ENCODE measurements around the gene NDUFB6. TPM values are rescaled to one million over a fixed set of nuclear protein-coding genes. Genes with fewer than 3 reads are reported as not detected.
A peak's percentile ranks its signal among the peaks of the same experiment; 100 is the strongest.

NDUFB6 gene
- total RNA-seq (2021) (46.9 and 49.6 TPM in 2 replicates), Bru-seq, nascent RNA (percentile 71 among the genes with signal in this experiment), BruChase-seq, experiment 1, labeled RNA remaining after a 2-hour chase (percentile 64 among the genes with signal in this experiment), BruChase-seq, experiment 2, labeled RNA remaining after a 6-hour chase (percentile 63 among the genes with signal in this experiment)
- long read RNA-seq, transcript NDUFB6-201 (3 exons, 666 nt) = minor isoform, 13 of 283 reads
- long read RNA-seq, transcript NDUFB6-202 (3 exons, 761 nt) = minor isoform, 8 of 283 reads
- long read RNA-seq, transcript NDUFB6-203 (4 exons, 1,366 nt) = major isoform, 163 of 283 reads
- long read RNA-seq, partial matches to known transcripts = 89 of 283 reads
- long read RNA-seq, other reads (novel, unspliced or antisense) = 10 of 283 reads

DNA sequence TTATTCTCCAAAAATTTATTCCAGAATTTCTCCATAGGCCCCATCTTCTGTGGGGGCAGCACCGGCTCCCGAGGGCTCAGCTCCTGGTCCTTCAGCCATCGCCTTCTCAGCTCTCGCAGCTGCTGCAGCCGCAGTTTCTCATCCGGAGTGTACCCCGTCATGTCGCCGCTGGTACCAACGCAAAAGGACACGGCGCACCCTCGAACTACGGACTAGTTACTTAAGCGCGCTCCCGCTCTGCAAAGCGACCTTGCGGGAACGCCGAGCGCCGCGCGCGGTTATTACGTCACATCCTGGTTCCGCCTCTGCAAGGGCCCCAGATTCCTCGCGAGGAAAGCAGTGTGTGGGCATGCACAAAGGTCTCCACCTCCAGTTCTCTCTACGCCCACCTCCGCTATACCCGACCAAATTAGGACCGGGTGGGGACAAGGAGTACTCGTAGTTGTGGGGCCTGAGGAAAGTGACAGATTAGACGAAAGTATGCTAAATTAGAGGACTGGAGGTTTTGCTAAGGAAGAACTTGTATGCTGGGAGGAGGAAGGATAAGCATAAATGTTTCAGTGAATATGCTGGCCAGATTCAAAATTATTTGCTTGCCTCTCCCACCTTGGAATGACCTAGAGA is at the start of gene NDUFB6:
Gene NDUFB6, minus strand, starts transcription at position 260 of the 624 bp plus-strand sequence. Its CDS starts 99 bp downstream, at position 161.
- intact Hi-C loops (cut with micrococcal nuclease; ENCODE audit: unreplicated experiment) = loop anchor here (1.0 to 2.0 kb wide), 4 partner anchors 20 to 194 kb away; partner anchors contain the start of genes ACO1, RIGI, SMIM27 and TOPORS

DNA sequence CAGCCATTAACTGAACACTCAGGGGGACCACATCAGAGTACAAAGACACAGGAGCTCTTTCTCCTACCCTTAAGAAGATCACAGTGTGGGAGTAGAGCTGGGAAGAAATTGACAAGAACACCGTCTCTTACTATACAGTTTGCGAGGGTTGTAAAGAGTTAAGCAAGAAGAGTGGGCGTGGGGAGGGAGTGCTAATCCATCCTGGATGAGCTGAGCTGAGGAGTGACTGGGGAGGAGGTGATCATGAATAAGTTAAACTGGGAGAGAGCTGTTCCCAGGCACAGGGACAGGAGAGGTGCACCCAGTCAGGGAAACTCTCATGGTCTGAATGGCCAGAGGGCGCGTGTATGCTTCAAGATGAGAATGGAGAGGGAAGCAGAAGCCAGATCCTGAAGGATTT is 45.3 kb upstream of the NDUFB6 start:
- Histone ChIP-seq H3K79me2 (ENCODE audit: low read depth) (no peaks in the 10 kb centered on the region), H3K27me3 (ENCODE audit: insufficient read depth, low read depth) (no peaks in the 10 kb centered on the region), H3K4me2 (no peak overlapping the region), H4K20me1 (ENCODE audit: insufficient read depth) (no peaks in the 10 kb centered on the region), H3K36me3 (ENCODE audit: low read depth) (no peaks in the 10 kb centered on the region), H3K9me3 (ENCODE audit: insufficient read depth, low read depth) (no peaks in the 10 kb centered on the region), H3K4me3 (no peak overlapping the region), H3K27ac (no peak overlapping the region), H2AFZ (no peak overlapping the region), H3F3A (ENCODE audit: insufficient read depth, low read depth) (no peaks in the 10 kb centered on the region), H3K4me1 (replicated peaks; ENCODE audit: insufficient read depth) (no peaks in the 10 kb centered on the region), H3K9me2 (ENCODE audit: insufficient read depth) (no peaks in the 10 kb centered on the region)
- TF ChIP-seq EZH2 (IDR thresholded peaks at IDR 0.05; ENCODE audit: low read depth) = no peak
- TF ChIP-seq, protein P1, sequence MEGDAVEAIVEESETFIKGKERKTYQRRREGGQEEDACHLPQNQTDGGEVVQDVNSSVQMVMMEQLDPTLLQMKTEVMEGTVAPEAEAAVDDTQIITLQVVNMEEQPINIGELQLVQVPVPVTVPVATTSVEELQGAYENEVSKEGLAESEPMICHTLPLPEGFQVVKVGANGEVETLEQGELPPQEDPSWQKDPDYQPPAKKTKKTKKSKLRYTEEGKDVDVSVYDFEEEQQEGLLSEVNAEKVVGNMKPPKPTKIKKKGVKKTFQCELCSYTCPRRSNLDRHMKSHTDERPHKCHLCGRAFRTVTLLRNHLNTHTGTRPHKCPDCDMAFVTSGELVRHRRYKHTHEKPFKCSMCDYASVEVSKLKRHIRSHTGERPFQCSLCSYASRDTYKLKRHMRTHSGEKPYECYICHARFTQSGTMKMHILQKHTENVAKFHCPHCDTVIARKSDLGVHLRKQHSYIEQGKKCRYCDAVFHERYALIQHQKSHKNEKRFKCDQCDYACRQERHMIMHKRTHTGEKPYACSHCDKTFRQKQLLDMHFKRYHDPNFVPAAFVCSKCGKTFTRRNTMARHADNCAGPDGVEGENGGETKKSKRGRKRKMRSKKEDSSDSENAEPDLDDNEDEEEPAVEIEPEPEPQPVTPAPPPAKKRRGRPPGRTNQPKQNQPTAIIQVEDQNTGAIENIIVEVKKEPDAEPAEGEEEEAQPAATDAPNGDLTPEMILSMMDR (conservative IDR thresholded peaks at IDR 0.05) = no peak
- POLR2A ChIA-PET (ENCODE audit: unreplicated experiment) = no interaction called here
- BruUV-seq (replicated peaks) = no TSS peak
- DNase-seq = no peak
- intact Hi-C loops (cut with micrococcal nuclease; ENCODE audit: unreplicated experiment) = no loop called here
- CTCF ChIA-PET = no interaction called here

More for the DNA sequence above, at the start of gene NDUFB6:
- Histone ChIP-seq H3K9me3 (ENCODE audit: insufficient read depth, low read depth) (no peaks in the 10 kb centered on the region), H3K4me2 (peak within 1 kb of the TSS; percentile 93), H3K4me1 (replicated peaks; ENCODE audit: insufficient read depth) (peaks cover 18% of the 10 kb centered on the region), H4K20me1 (ENCODE audit: insufficient read depth) (peaks cover 4% of the 10 kb centered on the region; the same call in 1 of the 2 replicates), H2AFZ (peak within 1 kb of the TSS; percentile 87), H3K9me2 (ENCODE audit: insufficient read depth) (no peaks in the 10 kb centered on the region), H3K36me3 (ENCODE audit: low read depth) (no peaks in the 10 kb centered on the region), H3K79me2 (ENCODE audit: low read depth) (peaks cover 30% of the 10 kb centered on the region), H3K27ac (peak within 1 kb of the TSS; percentile 56), H3K4me3 (peak within 1 kb of the TSS; percentile 89), H3F3A (ENCODE audit: insufficient read depth, low read depth) (peaks cover 6% of the 10 kb centered on the region; the same call in 1 of the 2 replicates), H3K27me3 (ENCODE audit: insufficient read depth, low read depth) (no peaks in the 10 kb centered on the region)
- ChIA-PET POLR2A (ENCODE audit: unreplicated experiment) (interaction anchor here (0.6 kb wide), 1 partner anchor 46 kb away, joined by 4 read pairs; no protein-coding TSS in a partner anchor), CTCF (interaction anchor here (1.1 to 1.6 kb wide), 3 partner anchors 47 to 194 kb away, joined by 3 to 19 read pairs (median 3); partner anchors contain the start of gene ACO1)
- TF ChIP-seq, protein P1 (conservative IDR thresholded peaks at IDR 0.05) = no peak
- no peak for TF ChIP-seq EZH2 (IDR thresholded peaks at IDR 0.05; ENCODE audit: low read depth)
- no TSS peak for BruUV-seq (replicated peaks)
- DNase-seq = peak; percentile 81

DNA sequence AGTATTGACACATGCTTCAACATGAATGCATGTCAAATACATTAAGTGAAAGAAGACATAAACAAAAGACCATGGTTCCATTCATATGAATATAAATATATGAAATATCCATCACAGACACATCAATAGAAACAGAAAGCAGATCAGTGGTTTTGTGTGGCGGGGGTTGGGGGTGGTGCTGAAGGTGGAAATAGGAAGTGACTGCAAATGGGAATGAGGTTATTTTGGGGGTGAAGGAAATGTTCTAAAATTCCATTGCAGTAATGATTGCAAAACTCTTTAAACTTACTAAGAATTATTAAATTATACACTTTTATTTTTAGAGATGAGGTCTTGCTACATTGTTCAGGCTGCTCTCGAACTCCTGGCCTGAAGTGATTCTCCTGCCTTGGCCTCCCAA is 33.9 kb upstream of the NDUFB6 start:
- TF ChIP-seq, protein P1 (conservative IDR thresholded peaks at IDR 0.05) = no peak
- no peak for TF ChIP-seq EZH2 (IDR thresholded peaks at IDR 0.05; ENCODE audit: low read depth)
- ChIA-PET POLR2A (ENCODE audit: unreplicated experiment) (no interaction called here), CTCF (no interaction called here)
- no TSS peak for BruUV-seq (replicated peaks)
- Histone ChIP-seq H3K4me2 (no peak overlapping the region), H3K4me1 (replicated peaks; ENCODE audit: insufficient read depth) (peaks cover 15% of the 10 kb centered on the region), H2AFZ (no peak overlapping the region), H3K9me3 (ENCODE audit: insufficient read depth, low read depth) (0 out of 2 replicates have a peak, but pooled peaks cover 2% of the 10 kb centered on the region), H4K20me1 (ENCODE audit: insufficient read depth) (no peaks in the 10 kb centered on the region), H3K27ac (no peak overlapping the region), H3K27me3 (ENCODE audit: insufficient read depth, low read depth) (no peaks in the 10 kb centered on the region), H3K79me2 (ENCODE audit: low read depth) (no peaks in the 10 kb centered on the region), H3F3A (ENCODE audit: insufficient read depth, low read depth) (0 out of 2 replicates have a peak, but pooled peaks cover 6% of the 10 kb centered on the region), H3K9me2 (ENCODE audit: insufficient read depth) (no peaks in the 10 kb centered on the region), H3K4me3 (no peak overlapping the region), H3K36me3 (ENCODE audit: low read depth) (no peaks in the 10 kb centered on the region)
- no peak for DNase-seq
- intact Hi-C loops (cut with micrococcal nuclease; ENCODE audit: unreplicated experiment) = no loop called here

Data from PC-9 (cell line).